Adipose tissue (tissue), 3 donors: ENCODE data around the gene RIPOR3. TPM values are rescaled to one million over a fixed set of nuclear protein-coding genes. Genes with fewer than 3 reads are reported as not detected.
"Not testable (repeated sequence)": the region's sequence is repeated elsewhere in the genome, so short reads cannot be mapped to it uniquely, and the experiment has no call there.

ENCODE experiments used
- H3K27ac ChIP-seq: one replicate; pipeline ENCODE4 v1.5.1; 2013; ENCODE audit warnings: low read depth, low read length
- WGBS, 3 donors: extraction: QIAGEN DNeasy Blood & Tissue Kit; methylation state at CpG; one replicate each; pipeline ENCODE4 v1.1.7; 2013; 5-methylcytosine and 5-hydroxymethylcytosine counted together
- polyA plus RNA-seq, 3 donors: library from polyadenylated mRNA; stranded (reverse); fragments of 200-250 nt; gene quantifications; one replicate each; pipeline ENCODE4 v1.2.3, GENCODE V29; 2013
- donor health status: healthy with polysubstance abuse.
- donor health status: Bipolar disorder and iron deficiency.
- donor health status: healthy.

The RIPOR3 gene
- polyA plus RNA-seq, 3 donors: 5.3 to 42.7 (median 23.7) TPM

GRCh38 chr20:50574108-50574507, 117.2 kb downstream of the RIPOR3 start:
- 88 to 91% (median 89%) methylated on average over 9 of the region's 9 CpGs for WGBS, 3 donors
- no peak overlapping the region for H3K27ac ChIP-seq

GRCh38 chr20:50572938-50573777, 118.2 kb downstream of the RIPOR3 start:
- H3K27ac ChIP-seq: no peak overlapping the region
- 40 to 56% (median 42%) methylated on average over 6 of the region's 6 CpGs for WGBS, 3 donors

- no peak overlapping the region for H3K27ac ChIP-seq
- 85 to 98% (median 89%) methylated on average over 2 of the region's 2 CpGs for WGBS, 3 donors
Observed at GRCh38 chr20:50571466-50571865, 119.9 kb downstream of the RIPOR3 start.

- H3K27ac ChIP-seq: no peak overlapping the region
- 81 to 84% (median 82%) methylated on average over 14 of the region's 14 CpGs for WGBS, 3 donors
Observed at GRCh38 chr20:50569864-50570836, 121.2 kb downstream of the RIPOR3 start.

- H3K27ac ChIP-seq: not testable (repeated sequence)
- 95 to 97% (median 96%) methylated on average over 7 of the region's 7 CpGs for WGBS, 3 donors
Observed at GRCh38 chr20:50569487-50569863, 121.9 kb downstream of the RIPOR3 start.

GRCh38 chr20:50568549-50568942, 122.8 kb downstream of the RIPOR3 start:
- WGBS, 3 donors: 81 to 87% (median 83%) methylated on average over 11 of the region's 11 CpGs
- H3K27ac ChIP-seq: no peak overlapping the region

- WGBS, 3 donors: 86 to 92% (median 88%) methylated on average over 18 of the region's 18 CpGs
- no peak overlapping the region for H3K27ac ChIP-seq
Observed at GRCh38 chr20:50567860-50568548, 123.3 kb downstream of the RIPOR3 start.

GRCh38 chr20:50565871-50566270, 125.5 kb downstream of the RIPOR3 start:
- WGBS, 3 donors: 87 to 92% (median 91%) methylated on average over 4 of the region's 4 CpGs
- no peak overlapping the region for H3K27ac ChIP-seq

- H3K27ac ChIP-seq: no peak overlapping the region
- 75 to 88% (median 86%) methylated on average over 2 of the region's 2 CpGs for WGBS, 3 donors
Observed at GRCh38 chr20:50565383-50565782, 126.0 kb downstream of the RIPOR3 start.

GRCh38 chr20:50563133-50563944, 128.0 kb downstream of the RIPOR3 start:
- WGBS, 3 donors: 81 to 89% (median 87%) methylated on average over 3 of the region's 3 CpGs
- H3K27ac ChIP-seq: no peak overlapping the region

- WGBS, 3 donors: 92 to 94% (median 94%) methylated on average over 7 of the region's 7 CpGs
- no peak overlapping the region for H3K27ac ChIP-seq
Observed at GRCh38 chr20:50562262-50562701, 129.1 kb downstream of the RIPOR3 start.

- 86 to 92% (median 87%) methylated on average over 17 of the region's 17 CpGs for WGBS, 3 donors
- H3K27ac ChIP-seq: no peak overlapping the region
Observed at GRCh38 chr20:50561379-50562078, 129.8 kb downstream of the RIPOR3 start.

- no peak overlapping the region for H3K27ac ChIP-seq
- 78 to 86% (median 83%) methylated on average over 5 of the region's 5 CpGs for whole genome bisulfite sequencing, 3 donors
Observed at GRCh38 chr20:50560867-50561266, 130.5 kb downstream of the RIPOR3 start.

- no peak overlapping the region for H3K27ac ChIP-seq
- WGBS, 3 donors: 76 to 90% (median 77%) methylated on average over 8 of the region's 8 CpGs
Observed at GRCh38 chr20:50559856-50560638, 131.3 kb downstream of the RIPOR3 start.

- WGBS, 3 donors: 91 to 99% (median 93%) methylated on average over 6 of the region's 6 CpGs
- no peak overlapping the region for H3K27ac ChIP-seq
Observed at GRCh38 chr20:50559149-50559548, 132.2 kb downstream of the RIPOR3 start.

GRCh38 chr20:50558483-50558925, 132.8 kb downstream of the RIPOR3 start:
- 67 to 80% (median 80%) methylated on average over 4 of the region's 4 CpGs for WGBS, 3 donors
- H3K27ac ChIP-seq: no peak overlapping the region
